ENCODE data around the gene ENO2. TPM values are rescaled to one million over a fixed set of nuclear protein-coding genes. Genes with fewer than 3 reads are reported as not detected.
"Not testable (repeated sequence)": the region's sequence is repeated elsewhere in the genome, so short reads cannot be mapped to it uniquely, and the experiment has no call there.

Gene ENO2
- total RNA-seq, 1 experiment from 2014 or later: 166 TPM

GRCh38 chr12:6884539-6884938 lies 29.8 kb upstream of the ENO2 start:
- H4K8ac ChIP-seq (replicated peaks; ENCODE audit: insufficient read length, low read depth, low read length): no peak overlapping the region
- H3K14ac ChIP-seq (ENCODE audit: insufficient read depth, low read length): no peak overlapping the region
- H3K9ac ChIP-seq (ENCODE audit: extremely low read depth, insufficient read length, low read length): no peak overlapping the region
- no peak overlapping the region for H2BK12ac ChIP-seq (ENCODE audit: insufficient read length, low read depth, low read length)
- no peaks in the 10 kb centered on the region for H3K23me2 ChIP-seq (ENCODE audit: insufficient read length, low read depth, low read length, poor library complexity, severe bottlenecking)
- no peak overlapping the region for H2AK5ac ChIP-seq (ENCODE audit: insufficient read length, low read length)
- no peak overlapping the region for H3K23ac ChIP-seq (ENCODE audit: insufficient read length, low read depth, low read length)
- H3K4ac ChIP-seq (ENCODE audit: low read depth, low read length): no peak overlapping the region
- no peak overlapping the region for H2AFZ ChIP-seq (ENCODE audit: low read length)
- Mint-ChIP-seq H3K27ac (peak overlapping the region in 2 of 3 experiments; percentile 94; a peak in 4 of 7 replicates), H3K9me3 (no peaks in the 10 kb centered on the region; a peak in 1 of 5 replicates), H3K27me3 (ENCODE audit: low read depth) (no peaks in the 10 kb centered on the region), H3K36me3 (ENCODE audit: insufficient read depth in 1 of 3, low read depth in 3 of 3) (peaks cover 0 to 32% (median 30%) of the 10 kb centered on the region in 3 experiments; a peak in 4 of 7 replicates), H3K4me1 (peaks cover 29 to 40% of the 10 kb centered on the region in 2 experiments), H3K4me3 (no peak overlapping the region)
- no peak overlapping the region for H4K91ac ChIP-seq (ENCODE audit: insufficient read length, low read depth, low read length)
- TF ChIP-seq CTCF (conservative IDR thresholded peaks at IDR 0.05): no peak
- no peaks in the 10 kb centered on the region for H4K20me1 ChIP-seq (ENCODE audit: control insufficient read depth, insufficient read depth, insufficient read length)
- no peak overlapping the region for H3K18ac ChIP-seq (ENCODE audit: insufficient read length, low read depth, low read length)
- peak; percentile 55 for DNase-seq
- no peak overlapping the region for H3T11ph ChIP-seq (ENCODE audit: low read length)
- no peak overlapping the region for H2BK5ac ChIP-seq (ENCODE audit: insufficient read length, low read length)
- no peaks in the 10 kb centered on the region for H3K9me3 ChIP-seq (ENCODE audit: control insufficient read depth, low read depth, low read length)
- no peak overlapping the region for H4K5ac ChIP-seq (ENCODE audit: insufficient read length, low read depth, low read length)
- no peak overlapping the region for H2BK20ac ChIP-seq (ENCODE audit: low read depth, low read length, poor library complexity, severe bottlenecking)
- no peaks in the 10 kb centered on the region for H3K27me3 ChIP-seq (ENCODE audit: insufficient read depth, low read length)
- H3K27ac ChIP-seq (ENCODE audit: insufficient read length, low read depth, low read length): no peak overlapping the region
- no peaks in the 10 kb centered on the region for H3K79me1 ChIP-seq (ENCODE audit: insufficient read depth, low read depth, low read length, poor library complexity, severe bottlenecking)
- peaks cover 2% of the 10 kb centered on the region; the same call in 1 of the 2 replicates for H3K4me1 ChIP-seq (ENCODE audit: insufficient read depth, low read length)
- no peak overlapping the region for H2BK15ac ChIP-seq (ENCODE audit: low read depth, low read length)
- no peak overlapping the region for H3K4me2 ChIP-seq (ENCODE audit: insufficient read depth, insufficient read length, low read length)
- H3K79me2 ChIP-seq (ENCODE audit: insufficient read depth, low read length): no peaks in the 10 kb centered on the region
- no peak overlapping the region for H2BK120ac ChIP-seq (ENCODE audit: low read depth, low read length, poor library complexity, severe bottlenecking)
- WGBS (ENCODE audit: extremely low coverage, insufficient read length, low lambda C conversion rate): no CpG with 5 or more reads among the region's 22 CpGs
- no peak overlapping the region for H3K56ac ChIP-seq (ENCODE audit: insufficient read length, low read depth, low read length)

GRCh38 chr12:6886206-6886999 lies 28.0 kb upstream of the ENO2 start:
- H4K91ac ChIP-seq (ENCODE audit: insufficient read length, low read depth, low read length); H3T11ph ChIP-seq (ENCODE audit: low read length); H3K9ac ChIP-seq (ENCODE audit: extremely low read depth, insufficient read length, low read length); H3K27ac ChIP-seq (ENCODE audit: insufficient read length, low read depth, low read length); H2AK5ac ChIP-seq (ENCODE audit: insufficient read length, low read length); H3K23ac ChIP-seq (ENCODE audit: insufficient read length, low read depth, low read length); H3K79me1 ChIP-seq (ENCODE audit: insufficient read depth, low read depth, low read length, poor library complexity, severe bottlenecking); H3K4ac ChIP-seq (ENCODE audit: low read depth, low read length); H3K4me1 ChIP-seq (ENCODE audit: insufficient read depth, low read length); H3K18ac ChIP-seq (ENCODE audit: insufficient read length, low read depth, low read length); H2BK20ac ChIP-seq (ENCODE audit: low read depth, low read length, poor library complexity, severe bottlenecking); H4K8ac ChIP-seq (replicated peaks; ENCODE audit: insufficient read length, low read depth, low read length); H3K14ac ChIP-seq (ENCODE audit: insufficient read depth, low read length); H2BK5ac ChIP-seq (ENCODE audit: insufficient read length, low read length); H3K79me2 ChIP-seq (ENCODE audit: insufficient read depth, low read length); H4K20me1 ChIP-seq (ENCODE audit: control insufficient read depth, insufficient read depth, insufficient read length); H4K5ac ChIP-seq (ENCODE audit: insufficient read length, low read depth, low read length); H2AFZ ChIP-seq (ENCODE audit: low read length); H3K27me3 Mint-ChIP-seq (ENCODE audit: low read depth); H2BK15ac ChIP-seq (ENCODE audit: low read depth, low read length); H2BK120ac ChIP-seq (ENCODE audit: low read depth, low read length, poor library complexity, severe bottlenecking); H3K9me3 ChIP-seq (ENCODE audit: control insufficient read depth, low read depth, low read length); H3K4me2 ChIP-seq (ENCODE audit: insufficient read depth, insufficient read length, low read length); H3K9me3 Mint-ChIP-seq; DNase-seq; H2BK12ac ChIP-seq (ENCODE audit: insufficient read length, low read depth, low read length); H3K23me2 ChIP-seq (ENCODE audit: insufficient read length, low read depth, low read length, poor library complexity, severe bottlenecking); H3K27me3 ChIP-seq (ENCODE audit: insufficient read depth, low read length); H3K56ac ChIP-seq (ENCODE audit: insufficient read length, low read depth, low read length): not testable (repeated sequence)
- WGBS (ENCODE audit: extremely low coverage, insufficient read length, low lambda C conversion rate): no CpG with 5 or more reads among the region's 15 CpGs
- Mint-ChIP-seq H3K4me1 (peaks cover 36 to 47% of the 10 kb centered on the region in 2 experiments), H3K4me3 (peak overlapping the region; percentile 43 to 67; a peak in 4 of 5 replicates), H3K36me3 (ENCODE audit: insufficient read depth in 1 of 3, low read depth in 3 of 3) (peaks cover 0 to 38% (median 34%) of the 10 kb centered on the region in 3 experiments; a peak in 4 of 7 replicates), H3K27ac (peak overlapping the region; percentile 90 to 99 (median 93); a peak in 6 of 7 replicates)

Data from H9 (cell line).